Right lobe of liver (tissue), 6 donors: ENCODE data around the gene MN1. TPM values are rescaled to one million over a fixed set of nuclear protein-coding genes. Genes with fewer than 3 reads are reported as not detected.

Experiments
- ATAC-seq, 4 donors: fragments of 200-7000 bp; cut with Tn5 transposase; one replicate each; pipeline ENCODE4 v1.9.1; 2020; ENCODE audit warnings: mild to moderate bottlenecking in 4 of 4, moderate library complexity in 4 of 4
- DNase-seq, 3 donors: peaks; one replicate each; pipeline ENCODE4 v3.0.0-alpha.2; 2020
- H3K27ac ChIP-seq, 3 donors: fragments of 200-600 bp; one replicate each; pipeline ENCODE4 v1.8.0; 2022
- H3K27me3 ChIP-seq, 2 donors: fragments of 200-600 bp; one replicate each; pipeline ENCODE4 v1.8.0; 2022
- H3K36me3 ChIP-seq, 4 donors: fragments of 200-600 bp; sonication (generic) in 1 of 4; one replicate each; pipeline versions ENCODE4 v1.5.1 to v1.8.0; 2017 to 2022; ENCODE audit warnings: control low read depth in 1 of 4
- H3K4me1 ChIP-seq, 4 donors: fragments of 200-600 bp; sonication (generic) in 1 of 4; one replicate each; pipeline versions ENCODE4 v1.5.1 to v1.8.0; 2017 to 2022; ENCODE audit warnings: control low read depth in 1 of 4
- H3K4me3 ChIP-seq, 3 donors: fragments of 200-600 bp; one replicate each; pipeline ENCODE4 v1.8.0; 2022
- H3K9me3 ChIP-seq, 4 donors: fragments of 200-600 bp; sonication (generic) in 1 of 4; one replicate each; pipeline versions ENCODE4 v1.5.1 to v1.8.0; 2017 to 2022; ENCODE audit warnings: control low read depth in 1 of 4
- CTCF ChIP-seq, 4 donors: fragments of 200-600 bp in 3 of 4; fragments of 450-650 bp in 1 of 4; IDR thresholded peaks; one replicate each; pipeline versions ENCODE4 v1.5.1 to v1.8.0; 2016 to 2022; ENCODE audit warnings: antibody characterized with exemption in 4 of 4, mild to moderate bottlenecking in 2 of 4
- POLR2A ChIP-seq: fragments of 450-650 bp; IDR thresholded peaks from one replicate; pipeline ENCODE4 v1.6.1; 2017; ENCODE audit warnings: antibody characterized with exemption, mild to moderate bottlenecking
- WGBS: methylation state at CpG from one replicate; pipeline ENCODE4 v1.1.6; 2018; ENCODE audit warnings: low coverage, low lambda C conversion rate; ENCODE audit not compliant: insufficient coverage; ENCODE audit errors: missing lambda C conversion rate; 5-methylcytosine and 5-hydroxymethylcytosine counted together
- intact Hi-C, 2 donors: fragments of 100-400 bp; cut with DNase I; formaldehyde crosslinking; loops; one replicate each; pipeline versions ENCODE4 v1.11.2 to v1.14.1; 2022
- total RNA-seq, 6 experiments: library from RNA; depleted of rRNA in 2 of 6; stranded (reverse); fragments of >200 nt in 2 of 6; fragmentation: NEBNext Ultra II Directional in 3 of 6; extraction: Animal tissue kit (Norgen Biotek cat#: 25700) in 3 of 6; gene quantifications; one replicate each; pipeline versions ENCODE4 v1.1.0 to v1.2.4, GENCODE V29; 2016 to 2023
- donor health status: DM: no; HTN: yes; CAD: no.
- donor health status: DM: no; HTN: no; CAD: no.
- donor health status: DM: no; HTN: no; CAD: no.
- donor health status: DM: no; HTN: yes; CAD: no.
- donor health status: DM: no; HTN: yes; CAD: no.

Gene MN1
- total RNA-seq, 6 experiments from 2014 or later: 0.10 to 0.77 (median 0.46) TPM

GRCh38 chr22:27711756-27712155 lies 89.8 kb downstream of the MN1 start:
- WGBS: 36% methylated on average over 2 of the region's 3 CpGs
- Histone ChIP-seq H3K4me1 (no peaks in the 10 kb centered on the region), H3K27me3 (no peaks in the 10 kb centered on the region), H3K36me3 (no peaks in the 10 kb centered on the region), H3K27ac (no peak overlapping the region), H3K9me3 (no peaks in the 10 kb centered on the region), H3K4me3 (no peak overlapping the region)
- TF ChIP-seq CTCF (IDR thresholded peaks at IDR 0.05) (no peak), POLR2A (no peak)
- no peak for DNase-seq
- intact Hi-C loops: no loop called here
- no peak for ATAC-seq

DNA sequence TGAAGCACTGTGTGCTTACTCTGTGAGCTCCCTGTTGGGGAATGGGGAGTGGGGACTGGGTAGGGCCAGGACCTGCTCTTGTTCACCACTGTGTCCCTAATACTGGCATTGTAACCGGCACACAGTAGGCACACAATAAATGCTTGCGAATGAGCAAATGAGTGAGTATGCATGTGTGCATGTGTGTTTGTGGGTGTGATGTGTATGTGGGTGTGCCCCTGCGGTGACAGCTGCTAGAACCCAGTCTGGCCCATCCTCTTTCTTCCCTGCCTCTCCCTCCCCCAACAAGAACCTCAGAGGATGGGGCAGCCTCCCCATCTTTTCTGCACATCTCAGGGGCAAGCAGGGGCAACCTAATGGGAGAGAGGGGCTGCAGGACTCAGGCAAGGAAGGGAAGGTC lies 90.5 kb downstream of the MN1 start:
- DNase-seq: no peak
- Histone ChIP-seq H3K36me3 (no peaks in the 10 kb centered on the region), H3K27ac (no peak overlapping the region), H3K4me1 (no peaks in the 10 kb centered on the region), H3K27me3 (no peaks in the 10 kb centered on the region), H3K9me3 (no peaks in the 10 kb centered on the region), H3K4me3 (no peak overlapping the region)
- WGBS: 86% methylated on average over 3 of the region's 3 CpGs
- intact Hi-C loops: no loop called here
- TF ChIP-seq CTCF (IDR thresholded peaks at IDR 0.05): no peak
- no peak for TF ChIP-seq POLR2A
- no peak for ATAC-seq

DNA sequence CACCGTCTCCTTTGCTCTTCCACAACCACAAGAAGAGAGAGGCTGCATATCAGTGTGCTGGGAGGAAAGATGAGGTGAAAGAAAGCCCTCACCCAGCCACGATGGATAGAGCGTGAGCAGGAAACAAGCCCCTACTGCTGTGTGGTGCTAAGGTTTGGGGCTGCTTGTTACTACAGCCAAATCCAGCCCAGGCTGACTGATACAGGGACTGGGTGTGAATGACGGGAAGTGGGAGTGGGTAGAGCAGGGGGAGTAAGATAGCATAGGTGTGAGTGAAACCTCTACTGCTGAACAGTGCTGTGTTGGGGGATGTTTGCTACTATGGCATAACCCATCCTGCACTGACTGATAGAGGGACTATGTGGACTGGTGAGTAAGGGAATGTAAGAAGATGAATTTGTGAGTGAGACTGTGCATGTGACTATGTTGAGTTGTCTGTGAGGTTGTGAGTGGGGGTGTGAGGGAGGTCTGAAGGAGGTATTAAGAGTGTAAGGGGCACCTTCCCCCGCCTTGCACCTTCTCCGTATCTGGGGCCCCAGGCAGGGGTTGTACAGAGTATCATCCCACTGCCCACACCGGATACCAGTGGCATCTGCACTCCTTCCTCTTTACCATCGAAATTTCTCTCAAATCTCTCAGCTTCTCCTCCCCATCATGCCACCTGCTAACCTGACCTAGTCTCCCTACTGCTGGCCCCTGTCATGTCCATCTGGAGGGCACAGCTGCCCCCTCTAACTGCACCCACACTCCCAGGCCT lies 91.5 kb downstream of the MN1 start:
- no peaks in the 10 kb centered on the region for H3K4me1 ChIP-seq
- H3K36me3 ChIP-seq: no peaks in the 10 kb centered on the region
- DNase-seq (no peak), ATAC-seq (no peak)
- no peak overlapping the region for H3K4me3 ChIP-seq
- no peak for TF ChIP-seq CTCF (IDR thresholded peaks at IDR 0.05)
- TF ChIP-seq POLR2A: no peak
- intact Hi-C loops: no loop called here
- H3K27me3 ChIP-seq: no peaks in the 10 kb centered on the region
- no peaks in the 10 kb centered on the region for H3K9me3 ChIP-seq
- H3K27ac ChIP-seq: no peak overlapping the region
- WGBS: 63% methylated on average over 7 of the region's 8 CpGs

- Histone ChIP-seq H3K27me3 (no peaks in the 10 kb centered on the region), H3K27ac (no peak overlapping the region), H3K4me3 (no peak overlapping the region), H3K9me3 (no peaks in the 10 kb centered on the region), H3K36me3 (no peaks in the 10 kb centered on the region), H3K4me1 (no peaks in the 10 kb centered on the region)
- 50% methylated on average over 5 of the region's 5 CpGs for WGBS
- intact Hi-C loops: no loop called here
- TF ChIP-seq POLR2A (no peak), CTCF (IDR thresholded peaks at IDR 0.05) (no peak)
- ATAC-seq: no peak
- no peak for DNase-seq
Observed at GRCh38 chr22:27706489-27706888, 95.1 kb downstream of the MN1 start.
